HUDEP-2 (cell line): ENCODE measurements around the gene ASB10.

Source experiments
- DNase-seq, 76 experiments: peaks; one replicate each; lab custom pipeline; 2025; ENCODE audit not compliant: unreplicated experiment in 76 of 76; lab: John Stamatoyannopoulos, UW

Gene ASB10

DNA sequence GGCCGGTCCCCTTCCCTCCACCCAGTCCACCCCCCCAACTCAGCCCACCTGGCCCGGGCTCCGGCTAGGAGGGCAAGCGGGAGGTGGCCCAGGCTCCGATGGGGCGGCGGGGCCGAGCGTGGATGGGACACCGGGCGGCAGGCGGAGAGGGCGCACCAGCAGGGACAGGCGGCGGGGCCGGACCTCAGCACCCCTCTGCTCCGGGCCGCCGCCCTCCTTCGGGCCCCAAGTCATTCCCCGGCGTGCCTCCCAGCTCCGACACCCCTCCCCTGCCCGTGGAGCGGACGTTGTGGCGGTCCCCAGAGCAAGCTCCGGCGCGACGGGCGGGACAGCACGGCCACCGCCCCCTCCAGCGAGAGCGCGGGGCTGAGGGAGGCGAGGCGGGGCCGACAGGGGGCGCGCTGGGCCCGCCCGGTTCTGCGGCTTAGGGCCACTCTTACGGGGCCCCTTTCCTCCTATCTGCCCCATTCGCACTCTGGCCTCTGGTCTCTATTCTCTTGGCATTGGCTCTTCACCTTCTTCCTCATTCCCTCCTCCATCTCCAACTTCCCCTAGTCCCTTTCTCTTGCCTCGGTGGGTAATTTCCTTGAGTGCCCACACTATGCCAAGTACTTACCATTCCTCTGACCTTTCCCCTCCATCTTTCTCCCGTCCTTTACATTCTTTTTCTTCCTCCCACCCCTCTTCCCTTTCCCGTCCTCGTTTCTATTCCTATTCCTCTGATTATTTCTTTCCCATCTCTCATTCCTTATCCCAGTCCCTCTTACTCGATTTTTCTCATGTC, 18.9 kb downstream of the ASB10 start:
- DNase-seq = peak in 45 of 76 experiments; percentile 3 to 63 (median 31)

DNA sequence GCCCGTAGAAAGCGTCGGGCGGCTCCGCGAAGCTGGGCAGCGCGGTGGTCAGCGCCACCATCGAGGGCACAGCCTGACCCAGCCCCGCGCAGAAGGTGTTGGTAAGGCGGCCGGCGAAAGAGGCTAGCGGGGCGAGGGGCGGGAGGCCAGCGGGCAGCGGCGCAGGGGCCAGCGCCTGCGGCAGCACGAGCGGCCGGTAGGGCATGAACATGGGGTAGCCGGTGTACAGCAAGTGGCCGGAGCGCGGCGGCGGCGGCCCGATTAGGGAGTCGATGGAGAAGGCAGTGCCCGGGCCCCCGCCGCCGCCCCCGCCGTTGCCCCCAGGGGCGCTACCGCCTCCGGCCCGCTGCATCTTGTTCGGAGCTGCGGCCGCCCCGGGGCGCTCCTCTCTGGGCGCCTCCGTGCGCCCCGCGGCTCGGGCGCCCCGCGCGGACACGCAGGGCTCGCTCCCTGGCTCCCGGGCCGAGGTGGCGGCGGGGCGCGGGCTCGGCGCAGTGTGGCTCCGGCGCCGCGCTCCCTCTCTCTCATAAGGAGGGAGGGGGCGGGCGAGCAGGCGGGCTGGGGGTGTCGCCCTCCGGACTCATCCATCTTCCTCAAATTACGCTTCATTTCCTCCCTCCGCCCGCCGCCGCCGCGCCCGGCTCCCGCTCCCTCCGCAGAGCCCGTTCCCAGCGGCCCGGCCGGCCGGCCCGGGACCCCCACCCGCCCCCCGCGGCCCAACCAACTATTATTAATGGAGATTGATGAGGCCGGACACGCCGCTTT, 19.7 kb downstream of the ASB10 start, which contains the start of gene GBX1:
Gene GBX1, minus strand, starts transcription at position 498 of the 765 bp plus-strand sequence. Its CDS starts 146 bp downstream, at position 352.
- DNase-seq = no peak

GRCh38 chr7:151166629-151167196, 20.3 kb downstream of the ASB10 start:
- no peak for DNase-seq

DNA sequence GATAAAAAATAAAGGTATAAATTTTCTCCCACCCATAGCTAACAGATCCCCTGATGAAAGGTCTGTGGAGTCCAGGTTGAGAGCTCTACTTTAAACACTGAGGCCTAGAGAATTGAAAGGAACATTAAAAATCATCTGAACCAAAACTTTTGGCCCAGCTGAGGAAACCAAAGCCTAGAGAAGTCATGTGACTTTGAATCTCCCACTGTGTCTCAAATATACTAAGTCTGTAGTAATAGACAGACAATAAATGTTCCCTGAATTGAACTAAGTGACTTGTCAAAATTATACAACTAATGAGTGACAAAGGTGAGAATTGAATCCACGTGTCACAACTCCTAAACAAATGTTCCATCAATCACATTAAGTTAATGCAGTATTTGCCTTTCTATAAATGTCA, 25.3 kb downstream of the ASB10 start:
- no peak for DNase-seq

GRCh38 chr7:151157645-151158329, 29.3 kb downstream of the ASB10 start:
- DNase-seq = no peak

DNA sequence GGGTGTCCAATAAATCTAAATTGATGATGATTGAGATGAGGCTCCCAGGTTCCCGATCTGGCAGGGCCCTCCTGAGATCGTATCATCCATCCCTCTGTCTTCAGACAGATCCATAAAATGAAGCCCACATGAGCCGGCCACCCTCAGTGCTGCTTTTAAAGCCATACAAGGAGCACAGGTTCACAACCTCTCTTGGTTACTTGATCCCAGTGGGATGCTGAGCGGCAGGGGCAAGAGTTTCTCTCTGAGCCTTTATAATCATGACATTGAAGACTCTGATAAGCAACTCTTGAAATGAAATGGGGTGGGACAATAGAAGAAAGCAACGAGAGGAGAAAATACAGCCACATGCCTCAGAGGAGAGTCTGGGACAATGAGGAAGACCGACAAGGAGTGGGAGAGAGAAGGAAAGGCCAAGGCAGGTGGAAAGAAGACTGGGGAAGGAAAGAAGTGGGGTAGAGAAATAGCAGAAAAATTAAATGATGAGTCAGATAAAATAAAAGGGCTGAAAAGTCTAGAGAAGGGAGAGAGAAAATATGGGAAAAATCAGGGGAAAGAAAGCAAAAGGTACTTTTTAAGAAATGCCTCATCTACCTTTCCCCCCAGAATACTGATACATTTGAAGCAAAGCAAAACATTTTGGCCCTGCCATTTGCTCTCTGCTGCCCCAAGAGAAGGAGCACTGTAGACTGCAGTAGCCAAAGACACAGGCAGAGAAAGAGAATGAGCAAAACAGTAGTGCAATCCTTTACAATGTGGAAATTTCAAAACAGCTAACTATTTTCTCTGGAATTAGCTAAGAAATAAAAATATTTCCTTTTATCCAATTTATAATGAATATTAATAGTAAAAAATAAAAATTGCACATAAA, 34.2 kb downstream of the ASB10 start:
- DNase-seq = no peak

GRCh38 chr7:151150388-151150787, 36.7 kb downstream of the ASB10 start:
- no peak for DNase-seq

DNA sequence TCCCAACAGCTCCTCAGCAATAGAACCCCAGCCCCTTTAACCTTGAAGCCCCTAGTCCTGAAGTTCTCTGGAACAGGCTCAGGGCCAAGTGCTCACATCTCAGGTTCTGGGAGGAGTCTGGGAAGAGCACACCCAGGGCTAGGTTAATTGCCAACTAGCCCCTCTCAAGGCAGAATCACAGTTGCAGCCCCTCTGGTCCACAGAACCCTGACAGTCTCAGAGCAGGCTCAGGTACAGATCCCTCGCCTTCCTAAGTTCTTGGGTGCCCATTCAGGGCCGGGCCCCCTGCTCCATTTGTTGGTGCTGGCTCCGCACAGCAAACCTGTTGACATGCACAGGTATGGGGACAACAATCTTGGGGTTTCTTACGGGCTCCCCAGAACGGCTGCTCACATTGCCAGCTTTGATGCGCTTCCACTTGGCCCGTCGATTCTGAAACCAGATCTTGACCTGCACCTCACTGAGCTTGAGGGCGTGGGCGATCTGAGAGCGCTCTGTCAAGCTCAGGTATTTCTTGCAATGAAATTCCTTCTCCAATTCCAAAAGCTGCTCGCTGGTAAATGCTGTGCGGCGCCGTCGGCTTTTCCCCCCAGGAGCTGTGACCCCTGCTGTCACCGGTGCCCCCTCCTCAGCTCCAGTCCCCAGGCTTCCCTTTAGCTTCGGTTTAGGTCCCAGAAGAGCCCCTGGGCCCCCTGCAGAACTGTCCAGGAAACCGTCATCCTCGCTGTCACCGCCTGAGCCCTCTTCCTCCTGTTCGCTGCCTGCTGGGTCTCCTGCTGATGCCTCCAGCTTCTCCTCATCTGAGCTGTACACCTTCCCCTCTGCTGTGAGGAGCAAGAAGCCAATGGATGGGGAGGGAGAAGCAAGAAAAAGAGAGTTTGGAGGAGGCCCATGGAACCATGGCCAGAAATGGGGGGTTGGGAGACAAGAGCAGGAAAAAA, 38.5 kb downstream of the ASB10 start:
- DNase-seq = no peak

- DNase-seq = no peak
These were observed 40.3 kb downstream of the ASB10 start for GRCh38 chr7:151146761-151147160.

GRCh38 chr7:151144387-151144786, 42.7 kb downstream of the ASB10 start:
- no peak for DNase-seq

GRCh38 chr7:151143261-151144015, 43.6 kb downstream of the ASB10 start:
- DNase-seq = peak in 1 of 76 experiments; percentile 3

DNA sequence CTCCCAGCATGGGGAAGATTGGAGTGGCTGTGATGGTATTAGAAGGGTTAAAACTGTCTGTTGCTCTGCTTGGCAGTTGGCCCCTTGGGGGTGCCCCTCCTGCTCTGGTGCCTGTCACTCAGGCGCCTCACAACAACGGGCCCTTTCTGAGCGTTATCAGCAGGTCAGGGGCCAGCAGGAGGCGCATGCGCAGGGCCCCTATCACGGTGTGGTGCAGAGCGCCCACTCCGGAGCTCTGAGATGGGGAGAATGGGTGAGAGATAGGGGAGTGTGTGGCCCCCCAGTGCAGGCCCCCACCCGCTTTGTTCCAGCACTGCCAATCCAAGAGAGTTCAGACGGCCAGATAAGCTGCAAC, 44.4 kb downstream of the ASB10 start:
- DNase-seq = peak in 61 of 76 experiments; percentile 4 to 66 (median 42)

GRCh38 chr7:151141855-151142685, 45.0 kb downstream of the ASB10 start:
- no peak for DNase-seq

DNA sequence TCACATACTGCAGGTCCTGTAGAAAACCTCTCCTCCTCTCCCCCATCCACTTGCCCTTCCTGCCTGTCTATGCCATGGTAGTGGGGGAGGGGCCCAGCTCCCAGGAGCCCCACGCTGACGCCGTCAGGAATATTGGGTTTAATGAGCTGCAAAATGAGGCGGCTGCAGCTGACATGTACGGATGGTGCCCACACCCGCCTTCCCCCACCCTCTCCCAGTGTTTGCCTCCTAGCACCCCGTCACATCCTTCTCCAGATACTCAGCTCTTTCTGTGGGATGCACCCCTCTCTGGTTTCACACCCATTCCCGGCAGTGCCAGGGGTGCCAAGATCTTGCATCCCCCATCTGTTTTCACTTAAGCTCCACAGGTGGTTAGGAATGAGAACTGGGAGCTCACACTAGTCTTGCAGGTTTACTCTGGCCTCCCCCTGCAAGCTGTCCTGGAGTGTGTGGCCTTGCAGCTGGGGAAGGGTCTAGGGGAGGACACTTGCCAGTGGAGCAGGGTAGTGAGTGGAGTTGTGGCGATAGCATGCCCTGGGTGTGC, 45.7 kb downstream of the ASB10 start:
- DNase-seq = no peak

GRCh38 chr7:151140826-151141225, 46.2 kb downstream of the ASB10 start:
- no peak for DNase-seq

- DNase-seq = no peak
These were observed 47.3 kb downstream of the ASB10 start for GRCh38 chr7:151139791-151140190.
